Measurements from ENCODE around the gene ZNF823. TPM values are rescaled to one million over a fixed set of nuclear protein-coding genes. Genes with fewer than 3 reads are reported as not detected.

Gene ZNF823
- total RNA-seq (2016; rRNA removed; fragmentation: Illumina TruSeq; extraction: Trizol) = 11.7 and 18.2 TPM in 2 replicates
- total RNA-seq (2016; cell fraction: cytosol; rRNA removed; fragmentation: Illumina TruSeq; extraction: Trizol; ENCODE audit: low read depth) = 10.8 and 14.7 TPM in 2 replicates
- total RNA-seq (2016; cell fraction: insoluble cytoplasmic fraction; rRNA removed; fragmentation: Illumina TruSeq; extraction: Trizol) = 12.1 and 19.3 TPM in 2 replicates
- 9.2 and 10.6 TPM in 2 replicates for total RNA-seq (2016; cell fraction: membrane; rRNA removed; fragmentation: Illumina TruSeq; extraction: Trizol)
- total RNA-seq (2016; cell fraction: nucleus; rRNA removed; fragmentation: Illumina TruSeq; extraction: Trizol) = 7.5 and 8.8 TPM in 2 replicates
- polyA plus RNA-seq (2011; rRNA removed) = 5.1 and 5.7 TPM in 2 replicates
- 2.2 and 3.4 TPM in 2 replicates for polyA plus RNA-seq (2011; cell fraction: cytosol; rRNA removed)
- polyA plus RNA-seq (2011; cell fraction: nucleus; rRNA removed) = 3.5 and 5.2 TPM in 2 replicates
- 5.8 and 6.8 TPM in 2 replicates for polyA plus RNA-seq (2012)
- polyA plus RNA-seq (2016; cell fraction: cytosol; fragmentation: Illumina TruSeq; extraction: Trizol; ENCODE audit: low read depth) = 0.63 and 0.85 TPM in 2 replicates
- polyA plus RNA-seq (2016; cell fraction: insoluble cytoplasmic fraction; fragmentation: Illumina TruSeq; extraction: Trizol; ENCODE audit: low read depth) = 10.0 and 12.3 TPM in 2 replicates
- polyA plus RNA-seq (2016; cell fraction: membrane; fragmentation: Illumina TruSeq; extraction: Trizol; ENCODE audit: low read depth) = 1.5 and 2.1 TPM in 2 replicates
- polyA plus RNA-seq (2016; cell fraction: nucleus; fragmentation: Illumina TruSeq; extraction: Trizol; ENCODE audit: insufficient read depth, low read depth) = 13.7 and 14.1 TPM in 2 replicates
- polyA minus RNA-seq (2011; rRNA and poly(A)+ RNA removed; ENCODE audit: low replicate concordance) = 1.8 and 1.9 TPM in 2 replicates
- polyA minus RNA-seq (2011; cell fraction: cytosol; rRNA and poly(A)+ RNA removed) = 7.1 and 8.7 TPM in 2 replicates
- polyA minus RNA-seq (2011; cell fraction: nucleus; rRNA and poly(A)+ RNA removed) = 6.4 and 9.1 TPM in 2 replicates
- percentile 68 among the genes with signal in this experiment for Bru-seq, nascent RNA
- percentile 66 among the genes with signal in this experiment for BruChase-seq, experiment 1, labeled RNA remaining after a 6-hour chase
- percentile 76 among the genes with signal in this experiment for BruChase-seq, experiment 2, labeled RNA remaining after a 2-hour chase
- long read RNA-seq, experiment 1, transcript ZNF823-201 (4 exons, 2,423 nt) = major isoform, 5 of 9 reads
- long read RNA-seq, experiment 1, partial matches to known transcripts = 0 of 9 reads
- long read RNA-seq, experiment 1, other reads (novel, unspliced or antisense) = 3 of 9 reads
- long read RNA-seq, experiment 2, transcript ZNF823-201 (4 exons, 2,423 nt) = major isoform, 6 of 10 reads
- long read RNA-seq, experiment 2, partial matches to known transcripts = 0 of 10 reads
- long read RNA-seq, experiment 2, other reads (novel, unspliced or antisense) = 4 of 10 reads

DNA sequence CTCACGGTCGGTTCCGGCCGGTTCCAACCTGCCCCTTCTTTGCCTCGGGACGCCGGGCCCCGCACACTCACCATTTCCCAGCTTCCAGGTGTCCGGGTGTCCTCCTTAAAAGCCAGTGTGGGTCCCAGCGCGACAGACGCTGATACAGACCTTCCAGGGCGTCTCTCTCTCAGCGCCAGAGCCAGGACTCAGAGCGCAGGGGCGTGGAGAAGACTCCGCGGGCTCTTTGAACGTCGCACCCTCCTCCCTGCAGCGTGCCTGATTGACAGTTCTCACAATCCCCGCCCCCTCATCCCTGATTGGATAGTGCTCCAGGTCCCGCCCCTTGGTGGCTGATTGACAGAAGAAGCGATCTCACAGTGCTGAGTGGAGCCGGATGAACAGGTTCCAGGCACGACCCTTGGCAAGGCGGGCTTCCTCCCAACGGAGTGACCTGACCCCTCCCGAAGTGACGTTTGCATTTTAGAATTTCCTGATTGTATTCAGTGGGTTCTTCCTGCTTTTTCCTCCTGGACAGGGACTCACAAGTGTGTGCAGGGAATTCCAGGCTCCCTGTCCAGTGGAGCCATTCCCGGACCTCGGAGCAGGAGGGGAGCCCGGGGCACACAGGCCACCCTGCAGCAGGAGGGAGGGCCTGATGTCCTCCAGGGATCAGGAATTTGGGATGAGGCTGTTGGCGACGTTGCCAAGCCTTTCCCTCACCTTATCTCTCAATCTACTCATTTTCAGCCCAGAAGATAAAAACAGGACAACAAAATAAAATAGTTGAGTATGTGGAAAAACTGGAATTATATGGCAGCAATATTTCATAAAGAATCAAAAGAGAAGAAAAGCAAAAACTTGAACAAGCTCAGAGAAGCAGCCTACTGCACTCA lies at the start of gene ZNF823:
ZNF823 (minus strand) TSS at position 201 of the 875 bp plus-strand sequence; CDS start at position 74, 127 bp downstream.
- in situ Hi-C loops (cut with HindIII; ENCODE audit: extremely low pct_ligation_motif_present, low pct_unique_long_range_greater_than_20kb) = no loop called here
- TF ChIP-seq PTBP1 (IDR thresholded peaks at IDR 0.05; ENCODE audit: low read depth, low read length, poor library complexity, severe bottlenecking) (no peak), RFXANK (CRISPR knock-in tag; IDR thresholded peaks at IDR 0.05) (no peak), TOPORS (CRISPR knock-in tag; IDR thresholded peaks at IDR 0.05) (0 out of 2 replicates have a peak, but pooled peaks have one; percentile 65), CSRNP2 (CRISPR knock-in tag; conservative IDR thresholded peaks at IDR 0.05; ENCODE audit: low read depth) (no peak), NR2C2 (CRISPR knock-in tag; IDR thresholded peaks at IDR 0.05; ENCODE audit: borderline replicate concordance) (peak; percentile 89), ZNF337 (CRISPR knock-in tag; IDR thresholded peaks at IDR 0.05; ENCODE audit: borderline replicate concordance, low read depth) (no peak), ZNF124 (CRISPR knock-in tag; IDR thresholded peaks at IDR 0.05) (peak; percentile 13; the same call in 1 of the 2 replicates), ZNF780A (CRISPR knock-in tag; IDR thresholded peaks at IDR 0.05) (no peak), ZNF562 (CRISPR knock-in tag; IDR thresholded peaks at IDR 0.05; ENCODE audit: borderline replicate concordance) (no peak), MEIS1 (CRISPR knock-in tag; IDR thresholded peaks at IDR 0.05; ENCODE audit: borderline replicate concordance) (peak; percentile 95; the same call in 1 of the 2 replicates), ZNF792 (CRISPR knock-in tag; IDR thresholded peaks at IDR 0.05) (peak; percentile 25)
- TF ChIP-seq, protein P1, sequence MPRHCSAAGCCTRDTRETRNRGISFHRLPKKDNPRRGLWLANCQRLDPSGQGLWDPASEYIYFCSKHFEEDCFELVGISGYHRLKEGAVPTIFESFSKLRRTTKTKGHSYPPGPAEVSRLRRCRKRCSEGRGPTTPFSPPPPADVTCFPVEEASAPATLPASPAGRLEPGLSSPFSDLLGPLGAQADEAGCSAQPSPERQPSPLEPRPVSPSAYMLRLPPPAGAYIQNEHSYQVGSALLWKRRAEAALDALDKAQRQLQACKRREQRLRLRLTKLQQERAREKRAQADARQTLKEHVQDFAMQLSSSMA (CRISPR knock-in tag; IDR thresholded peaks at IDR 0.05) = peak; percentile 96; the same call in 1 of the 2 replicates

More for the DNA sequence above, at the start of gene ZNF823:
- H3K4me2 ChIP-seq (ENCODE audit: low read depth, low read length) = peak within 1 kb of the TSS; percentile 97
- H3K27me3 ChIP-seq (ENCODE audit: control insufficient read depth in 1 of 2, insufficient read depth in 2 of 2, low read length in 2 of 2) = no peaks in the 10 kb centered on the region
- peak; percentile 90 for FAIRE-seq
- peaks cover 36% of the 10 kb centered on the region for H3K79me2 ChIP-seq (ENCODE audit: insufficient read depth, low read length)
- ATAC-seq = peak; percentile 93
- DNase-seq (ENCODE audit: low spot score) = peak; percentile 98
- peak within 1 kb of the TSS; percentile 84 to 97 (median 93) for H3K4me3 ChIP-seq (replicated peaks in 1 of 3; ENCODE audit: insufficient read depth in 1 of 3, low read depth in 2 of 3, low read length in 3 of 3)
- peaks cover 4% of the 10 kb centered on the region; the same call in 1 of the 2 replicates for H4K20me1 ChIP-seq (ENCODE audit: insufficient read depth, low read length)
- TSS peak; percentile 97 for BruUV-seq (replicated peaks)
- H3K9ac ChIP-seq (ENCODE audit: insufficient read depth, low read depth, low read length) = peak within 1 kb of the TSS; percentile 94
- H3K4me1 ChIP-seq (ENCODE audit: insufficient read depth, low read length) = peaks cover 34% of the 10 kb centered on the region
- 1% methylated on average over 23 of the region's 35 CpGs for WGBS (ENCODE audit: low lambda C conversion rate)
- intact Hi-C loops (cut with micrococcal nuclease; ENCODE audit: unreplicated experiment) = loop anchor here (2.0 to 5.0 kb wide), 2 partner anchors 28 to 37 kb away; partner anchors contain the start of gene ZNF441
- H3K9me3 ChIP-seq (ENCODE audit: low read length) = no peaks in the 10 kb centered on the region
- ChIA-PET POLR2A (interaction anchor here (1.0 to 2.6 kb wide), 4 partner anchors 27 to 59 kb away, joined by 3 to 17 read pairs (median 5); partner anchors contain the start of gene ZNF441), CTCF (ENCODE audit: low intra/inter-chr PET ratio, low total read pairs) (no interaction called here)
- peak within 1 kb of the TSS; percentile 19 for H2AFZ ChIP-seq (ENCODE audit: low read length)
- peak within 1 kb of the TSS; percentile 88 for H3K27ac ChIP-seq (ENCODE audit: extremely low read length, insufficient read depth, low read length)
- no peaks in the 10 kb centered on the region for H3K36me3 ChIP-seq (replicated peaks in 1 of 2; ENCODE audit: control insufficient read depth in 1 of 2, insufficient read depth in 2 of 2, low read length in 2 of 2)
